Neural cell (in vitro differentiated cells): Measurements from ENCODE around the gene GSG1L. TPM values are rescaled to one million over a fixed set of nuclear protein-coding genes. Genes with fewer than 3 reads are reported as not detected.
"Not testable (repeated sequence)": the region's sequence is repeated elsewhere in the genome, so short reads cannot be mapped to it uniquely, and the experiment has no call there.

Source experiments
- H2AFZ ChIP-seq: fragments of 200-600, 300-800 bp; sonication (generic), shearing (Covaris generic); 2 replicates; pipeline ENCODE4 v1.6.0; 2014; ENCODE audit warnings: low read depth, mild to moderate bottlenecking, antibody characterized with exemption, low read length, moderate library complexity
- H3F3A ChIP-seq: fragments of 200-600 bp; shearing (Covaris generic); 2 replicates; pipeline ENCODE4 v1.6.1; 2016; ENCODE audit warnings: mild to moderate bottlenecking, moderate library complexity, mixed read lengths, antibody characterized with exemption, low read length; ENCODE audit not compliant: insufficient read depth, poor library complexity, severe bottlenecking
- H3K27ac ChIP-seq: fragments of 200-600, 300-800 bp; sonication (generic), shearing (Covaris generic); 2 replicates; pipeline ENCODE4 v1.5.1; 2014; ENCODE audit warnings: mild to moderate bottlenecking, low read length, moderate library complexity
- H3K27me3 ChIP-seq: fragments of 300-800, 200-600 bp; sonication (generic), shearing (Covaris generic); 2 replicates; pipeline ENCODE4 v1.6.0; 2014; ENCODE audit warnings: mild to moderate bottlenecking, low read depth, low read length, moderate library complexity; ENCODE audit not compliant: insufficient read depth
- H3K36me3 ChIP-seq: fragments of 300-800, 200-600 bp; sonication (generic), shearing (Covaris generic); 2 replicates; pipeline ENCODE4 v1.5.1; 2014; ENCODE audit warnings: mild to moderate bottlenecking, antibody characterized with exemption, low read length, moderate library complexity; ENCODE audit not compliant: insufficient read depth
- H3K4me2 ChIP-seq: fragments of 300-800, 200-600 bp; sonication (generic), shearing (Covaris generic); 2 replicates; pipeline ENCODE4 v1.6.0; 2014; ENCODE audit warnings: mild to moderate bottlenecking, low read length
- H3K4me3 ChIP-seq: fragments of 300-800, 200-600 bp; sonication (generic), shearing (Covaris generic); 2 replicates; pipeline ENCODE4 v1.5.1; 2014; ENCODE audit warnings: mild to moderate bottlenecking, low read length, moderate library complexity
- H3K79me2 ChIP-seq: fragments of 200-600 bp; shearing (Covaris generic); replicated peaks from 2 replicates; pipeline ENCODE4 v1.6.0; 2014; ENCODE audit warnings: mild to moderate bottlenecking, low read length, moderate library complexity; ENCODE audit not compliant: insufficient read depth
- H3K9ac ChIP-seq: fragments of 300-800, 200-600 bp; sonication (generic), shearing (Covaris generic); 2 replicates; pipeline ENCODE4 v1.6.1; 2016; ENCODE audit warnings: mild to moderate bottlenecking, low read length, mixed read lengths
- H3K9me2 ChIP-seq: fragments of 200-600 bp; shearing (Covaris generic); 2 replicates; pipeline ENCODE4 v1.6.1; 2016; ENCODE audit warnings: mild to moderate bottlenecking, low read length, mixed read lengths; ENCODE audit not compliant: insufficient read depth
- H3K9me3 ChIP-seq: fragments of 200-600, 300-800 bp; sonication (generic), shearing (Covaris generic); 2 replicates; pipeline ENCODE4 v1.6.1; 2016; ENCODE audit warnings: mild to moderate bottlenecking, mixed run types, low read length, moderate library complexity, mixed read lengths
- H4K20me1 ChIP-seq: fragments of 200-600 bp; shearing (Covaris generic); 2 replicates; pipeline ENCODE4 v1.6.1; 2016; ENCODE audit warnings: mild to moderate bottlenecking, mixed run types; ENCODE audit not compliant: insufficient read depth
- EP300 ChIP-seq: fragments of 450-650 bp; conservative IDR thresholded peaks from 2 replicates; pipeline ENCODE4 v1.6.1; 2014; ENCODE audit warnings: antibody characterized with exemption, mild to moderate bottlenecking, moderate library complexity; ENCODE audit not compliant: poor library complexity, severe bottlenecking
- EZH2 ChIP-seq: fragments of 200-600, 300-800 bp; shearing (Covaris generic), sonication (generic); IDR thresholded peaks from 2 replicates; pipeline ENCODE4 v1.6.1; 2014; ENCODE audit warnings: antibody characterized with exemption, low read length, borderline replicate concordance, mild to moderate bottlenecking; ENCODE audit not compliant: insufficient read depth, poor library complexity, severe bottlenecking
- MXI1 ChIP-seq: fragments of 450-650 bp; conservative IDR thresholded peaks from 2 replicates; pipeline ENCODE4 v1.6.1; 2014; ENCODE audit warnings: antibody characterized with exemption, mild to moderate bottlenecking; ENCODE audit not compliant: poor library complexity, severe bottlenecking
- POLR2AphosphoS5 ChIP-seq: IDR thresholded peaks from 2 replicates; pipeline ENCODE4 v1.6.1; 2012
- RAD21 ChIP-seq: fragments of 450-650 bp; conservative IDR thresholded peaks from 2 replicates; pipeline ENCODE4 v1.6.1; 2014; ENCODE audit warnings: antibody characterized with exemption, mild to moderate bottlenecking, moderate library complexity
- SMC3 ChIP-seq: fragments of 450-650 bp; conservative IDR thresholded peaks from 2 replicates; pipeline ENCODE4 v1.6.1; 2014; ENCODE audit warnings: antibody characterized with exemption, mild to moderate bottlenecking, moderate library complexity; ENCODE audit not compliant: poor library complexity
- TAF1 ChIP-seq: IDR thresholded peaks from 2 replicates; pipeline ENCODE4 v1.6.1; 2012; ENCODE audit warnings: low read depth
- polyA plus RNA-seq: library from polyadenylated mRNA; depleted of rRNA; stranded (reverse); fragments of >200 nt; gene quantifications from 2 replicates; pipeline ENCODE4 v1.2.3, GENCODE V29; 2014
- TF ChIP-seq, protein P1 (sequence below): IDR thresholded peaks from 2 replicates; pipeline ENCODE4 v1.6.1; 2012; ENCODE audit warnings: borderline replicate concordance
- TF ChIP-seq, protein P2 (sequence below): fragments of 450-650 bp; IDR thresholded peaks from 2 replicates; pipeline ENCODE4 v1.5.1; 2014; ENCODE audit warnings: antibody characterized with exemption, mild to moderate bottlenecking, moderate library complexity; ENCODE audit not compliant: poor library complexity, severe bottlenecking

Gene GSG1L
- polyA plus RNA-seq, 1 donor from 2014 or later: 0.85 TPM

DNA sequence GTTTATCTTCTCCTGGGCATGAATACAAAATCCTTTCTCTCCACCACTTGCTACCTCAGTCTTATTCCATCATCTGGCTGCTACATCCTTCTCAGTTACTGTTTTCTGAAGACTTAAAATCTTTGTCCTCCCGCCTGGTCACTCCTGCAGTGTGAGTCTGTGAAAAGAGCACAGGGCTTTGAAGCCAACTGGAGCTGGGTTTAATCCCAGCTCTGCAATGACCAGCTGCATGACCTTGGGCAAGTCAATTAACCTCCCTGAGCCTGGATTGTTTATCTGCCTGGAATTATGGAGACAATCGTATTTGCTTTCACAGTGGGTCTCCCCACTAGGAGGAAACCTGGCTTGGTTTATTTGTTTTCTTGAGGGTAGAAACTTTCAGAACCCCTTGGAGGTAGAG is 183.2 kb downstream of the GSG1L start:
- TF ChIP-seq, protein P1, sequence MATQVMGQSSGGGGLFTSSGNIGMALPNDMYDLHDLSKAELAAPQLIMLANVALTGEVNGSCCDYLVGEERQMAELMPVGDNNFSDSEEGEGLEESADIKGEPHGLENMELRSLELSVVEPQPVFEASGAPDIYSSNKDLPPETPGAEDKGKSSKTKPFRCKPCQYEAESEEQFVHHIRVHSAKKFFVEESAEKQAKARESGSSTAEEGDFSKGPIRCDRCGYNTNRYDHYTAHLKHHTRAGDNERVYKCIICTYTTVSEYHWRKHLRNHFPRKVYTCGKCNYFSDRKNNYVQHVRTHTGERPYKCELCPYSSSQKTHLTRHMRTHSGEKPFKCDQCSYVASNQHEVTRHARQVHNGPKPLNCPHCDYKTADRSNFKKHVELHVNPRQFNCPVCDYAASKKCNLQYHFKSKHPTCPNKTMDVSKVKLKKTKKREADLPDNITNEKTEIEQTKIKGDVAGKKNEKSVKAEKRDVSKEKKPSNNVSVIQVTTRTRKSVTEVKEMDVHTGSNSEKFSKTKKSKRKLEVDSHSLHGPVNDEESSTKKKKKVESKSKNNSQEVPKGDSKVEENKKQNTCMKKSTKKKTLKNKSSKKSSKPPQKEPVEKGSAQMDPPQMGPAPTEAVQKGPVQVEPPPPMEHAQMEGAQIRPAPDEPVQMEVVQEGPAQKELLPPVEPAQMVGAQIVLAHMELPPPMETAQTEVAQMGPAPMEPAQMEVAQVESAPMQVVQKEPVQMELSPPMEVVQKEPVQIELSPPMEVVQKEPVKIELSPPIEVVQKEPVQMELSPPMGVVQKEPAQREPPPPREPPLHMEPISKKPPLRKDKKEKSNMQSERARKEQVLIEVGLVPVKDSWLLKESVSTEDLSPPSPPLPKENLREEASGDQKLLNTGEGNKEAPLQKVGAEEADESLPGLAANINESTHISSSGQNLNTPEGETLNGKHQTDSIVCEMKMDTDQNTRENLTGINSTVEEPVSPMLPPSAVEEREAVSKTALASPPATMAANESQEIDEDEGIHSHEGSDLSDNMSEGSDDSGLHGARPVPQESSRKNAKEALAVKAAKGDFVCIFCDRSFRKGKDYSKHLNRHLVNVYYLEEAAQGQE: no peak
- H3K27ac ChIP-seq: no peak overlapping the region
- no peaks in the 10 kb centered on the region for H3K79me2 ChIP-seq

DNA sequence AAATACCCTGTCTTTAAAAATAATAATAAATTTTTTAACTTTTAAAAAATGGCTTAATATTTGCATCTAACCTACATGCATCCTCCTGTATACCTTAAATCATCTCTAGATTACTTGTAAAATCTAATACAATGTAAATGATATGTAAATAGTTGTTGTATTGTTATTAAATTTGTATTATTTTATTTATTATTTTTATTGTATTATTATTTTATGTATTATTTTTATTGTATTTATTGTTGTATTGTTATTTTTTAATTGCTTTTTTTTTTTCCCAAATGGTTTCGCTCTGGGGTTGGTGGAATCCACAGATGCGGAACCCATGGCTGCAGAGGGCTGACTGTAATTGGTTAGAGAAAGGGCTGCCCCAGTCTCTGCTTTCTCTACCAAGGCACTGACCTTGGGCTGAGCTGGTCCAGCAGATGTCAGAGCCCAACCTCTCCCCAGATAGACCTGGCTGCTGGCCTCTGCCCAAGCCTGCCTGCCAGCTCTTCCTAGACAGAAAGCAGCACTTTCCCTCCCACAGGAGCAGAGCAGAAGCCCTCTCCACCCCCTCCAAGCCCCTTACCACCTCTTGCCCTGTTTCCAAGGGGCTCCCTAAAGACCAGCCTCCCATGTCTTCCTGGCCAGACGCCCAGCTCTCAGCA is 183.8 kb downstream of the GSG1L start:
- TF ChIP-seq SMC3: no peak
- TF ChIP-seq, protein P2, sequence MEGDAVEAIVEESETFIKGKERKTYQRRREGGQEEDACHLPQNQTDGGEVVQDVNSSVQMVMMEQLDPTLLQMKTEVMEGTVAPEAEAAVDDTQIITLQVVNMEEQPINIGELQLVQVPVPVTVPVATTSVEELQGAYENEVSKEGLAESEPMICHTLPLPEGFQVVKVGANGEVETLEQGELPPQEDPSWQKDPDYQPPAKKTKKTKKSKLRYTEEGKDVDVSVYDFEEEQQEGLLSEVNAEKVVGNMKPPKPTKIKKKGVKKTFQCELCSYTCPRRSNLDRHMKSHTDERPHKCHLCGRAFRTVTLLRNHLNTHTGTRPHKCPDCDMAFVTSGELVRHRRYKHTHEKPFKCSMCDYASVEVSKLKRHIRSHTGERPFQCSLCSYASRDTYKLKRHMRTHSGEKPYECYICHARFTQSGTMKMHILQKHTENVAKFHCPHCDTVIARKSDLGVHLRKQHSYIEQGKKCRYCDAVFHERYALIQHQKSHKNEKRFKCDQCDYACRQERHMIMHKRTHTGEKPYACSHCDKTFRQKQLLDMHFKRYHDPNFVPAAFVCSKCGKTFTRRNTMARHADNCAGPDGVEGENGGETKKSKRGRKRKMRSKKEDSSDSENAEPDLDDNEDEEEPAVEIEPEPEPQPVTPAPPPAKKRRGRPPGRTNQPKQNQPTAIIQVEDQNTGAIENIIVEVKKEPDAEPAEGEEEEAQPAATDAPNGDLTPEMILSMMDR: no peak
- TF ChIP-seq, protein P1: no peak
- no peak for TF ChIP-seq EZH2
- no peak for TF ChIP-seq TAF1
- TF ChIP-seq RAD21: no peak
- TF ChIP-seq EP300: no peak
- TF ChIP-seq MXI1: no peak
- no peak for TF ChIP-seq POLR2AphosphoS5
- Histone ChIP-seq H3K4me3 (no peak overlapping the region), H3F3A (no peaks in the 10 kb centered on the region), H3K4me2 (no peak overlapping the region), H3K9me3 (no peaks in the 10 kb centered on the region), H3K9ac (no peak overlapping the region), H3K36me3 (no peaks in the 10 kb centered on the region), H3K9me2 (no peaks in the 10 kb centered on the region), H3K27ac (no peak overlapping the region), H2AFZ (no peak overlapping the region), H3K79me2 (no peaks in the 10 kb centered on the region), H4K20me1 (no peaks in the 10 kb centered on the region), H3K27me3 (no peaks in the 10 kb centered on the region)

More for the DNA sequence above, 183.2 kb downstream of the GSG1L start:
- H3F3A ChIP-seq: no peaks in the 10 kb centered on the region
- H3K9ac ChIP-seq: no peak overlapping the region
- no peak overlapping the region for H2AFZ ChIP-seq
- no peaks in the 10 kb centered on the region for H3K36me3 ChIP-seq
- H3K4me2 ChIP-seq: no peak overlapping the region
- H3K9me2 ChIP-seq: no peaks in the 10 kb centered on the region
- H4K20me1 ChIP-seq: no peaks in the 10 kb centered on the region
- H3K27me3 ChIP-seq: no peaks in the 10 kb centered on the region
- H3K9me3 ChIP-seq: no peaks in the 10 kb centered on the region
- no peak overlapping the region for H3K4me3 ChIP-seq

DNA sequence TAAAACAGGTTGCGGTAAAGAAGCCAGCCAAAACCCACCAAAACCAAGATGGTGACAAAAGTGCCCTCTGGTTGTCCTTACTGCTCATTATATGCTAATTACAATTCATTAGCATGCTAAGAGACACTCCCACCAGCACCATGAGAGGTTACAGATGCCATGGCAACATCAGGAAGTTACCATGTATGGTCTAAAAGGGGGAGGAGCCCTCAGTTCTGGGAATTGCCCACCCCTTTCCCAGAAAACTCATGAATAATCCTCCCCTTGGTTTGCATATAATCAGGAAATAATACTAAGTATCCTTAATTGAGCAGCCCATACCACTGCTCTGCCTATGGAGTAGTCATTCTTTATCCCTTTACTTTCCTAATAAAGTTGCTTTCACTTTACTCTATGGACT is 190.9 kb downstream of the GSG1L start:
- H3K4me2 ChIP-seq, H3K79me2 ChIP-seq, H4K20me1 ChIP-seq, H3K4me3 ChIP-seq, H3K9me2 ChIP-seq, H3K36me3 ChIP-seq, H3K27ac ChIP-seq, H3K27me3 ChIP-seq, H2AFZ ChIP-seq, H3K9ac ChIP-seq, H3F3A ChIP-seq, H3K9me3 ChIP-seq: not testable (repeated sequence)
